HK-2 (cell line): ENCODE data around the gene MRTFB.
"Not testable (repeated sequence)": the region's sequence is repeated elsewhere in the genome, so short reads cannot be mapped to it uniquely, and the experiment has no call there.

ENCODE experiments used
- DNase-seq: peaks from one replicate; pipeline ENCODE4 v3.0.0-alpha.2; 2018; ENCODE audit not compliant: unreplicated experiment

The MRTFB gene

GRCh38 chr16:14183962-14184361 lies 112.8 kb downstream of the MRTFB start:
- DNase-seq: not testable (repeated sequence)

- peak; percentile 32 for DNase-seq
These were observed 115.1 kb downstream of the MRTFB start for GRCh38 chr16:14186007-14186794.

GRCh38 chr16:14186795-14187221 lies 115.7 kb downstream of the MRTFB start:
- no peak for DNase-seq

DNA sequence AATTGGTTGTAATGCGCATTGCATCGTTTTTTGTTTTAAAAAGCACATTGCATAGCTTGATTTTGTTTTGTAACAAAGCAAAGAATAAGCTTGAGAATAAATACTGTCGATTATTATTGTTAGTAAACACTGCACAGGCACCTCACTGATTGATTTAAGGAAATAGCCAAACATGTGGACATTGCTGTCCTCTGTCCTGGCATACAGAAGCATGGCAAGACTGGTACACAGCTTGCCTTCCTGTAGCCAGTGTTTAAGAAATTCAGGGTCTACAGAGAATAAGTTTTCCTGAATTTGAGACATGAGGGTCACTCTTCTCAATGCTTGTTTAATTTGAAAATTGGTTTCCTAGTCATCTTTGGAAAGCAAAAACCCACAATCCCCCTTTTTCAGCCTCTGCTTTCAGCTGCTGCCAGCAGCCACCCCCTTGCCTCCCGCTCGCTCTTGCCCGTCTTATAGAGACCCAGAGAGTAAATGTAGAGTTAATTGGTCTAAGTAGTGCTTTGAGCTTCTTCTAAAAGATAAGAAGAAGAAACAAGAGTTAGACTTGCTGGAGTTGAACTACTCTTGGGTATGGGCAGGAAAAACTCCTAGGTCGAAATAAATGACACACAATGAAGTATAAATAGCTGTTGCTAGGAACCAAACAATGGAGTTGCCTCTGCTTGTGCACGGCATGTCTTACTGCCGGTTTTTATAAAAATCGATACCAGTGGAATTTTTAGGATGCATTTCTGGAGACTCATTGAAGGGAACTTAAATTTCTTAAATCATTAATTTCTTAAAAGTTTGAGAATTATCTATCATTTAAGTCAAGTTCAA lies 116.6 kb downstream of the MRTFB start:
- DNase-seq: no peak

GRCh38 chr16:14193316-14193871 lies 122.3 kb downstream of the MRTFB start:
- DNase-seq: no peak

- DNase-seq: no peak
These were observed 123.6 kb downstream of the MRTFB start for GRCh38 chr16:14194721-14195120.

DNA sequence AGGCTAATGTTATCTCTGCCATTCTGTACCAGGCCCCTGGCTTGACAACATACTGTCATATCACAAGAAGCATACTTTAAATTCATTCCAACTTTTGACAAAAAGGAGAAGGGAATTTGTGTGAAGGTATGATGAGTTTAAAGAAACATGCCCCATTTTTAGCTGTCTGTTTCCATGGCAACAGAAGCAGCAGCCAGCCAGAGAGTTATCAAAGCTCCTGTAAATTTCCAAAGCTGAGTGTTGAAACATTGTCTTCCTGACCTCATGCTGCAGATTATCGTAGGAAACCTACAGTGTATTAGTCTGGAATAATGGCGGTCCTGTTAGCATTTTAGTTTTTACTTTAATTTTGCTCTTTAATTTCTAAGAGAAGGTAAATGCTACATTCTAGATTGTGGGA lies 124.9 kb downstream of the MRTFB start:
- no peak for DNase-seq

DNA sequence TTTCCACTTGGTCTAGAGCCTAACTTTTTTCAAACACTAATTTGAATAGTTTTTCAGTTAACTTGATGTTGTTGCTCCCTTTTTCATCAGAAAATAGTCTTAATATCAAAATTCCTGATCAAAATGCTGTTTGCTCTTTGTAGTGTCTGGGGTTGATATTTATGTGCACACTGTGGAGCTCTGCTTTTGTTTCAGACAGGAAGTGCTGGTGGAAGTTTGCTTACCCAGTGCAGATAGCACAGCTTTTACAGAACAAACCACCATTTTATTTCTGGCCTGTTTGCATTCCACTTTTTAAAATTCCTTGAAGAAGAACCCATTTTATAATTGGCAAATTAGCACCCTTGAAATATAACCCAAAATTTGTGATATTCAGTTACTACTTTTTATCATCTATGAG lies 125.4 kb downstream of the MRTFB start:
- no peak for DNase-seq

- no peak for DNase-seq
These were observed 126.9 kb downstream of the MRTFB start for GRCh38 chr16:14198012-14198411.

DNA sequence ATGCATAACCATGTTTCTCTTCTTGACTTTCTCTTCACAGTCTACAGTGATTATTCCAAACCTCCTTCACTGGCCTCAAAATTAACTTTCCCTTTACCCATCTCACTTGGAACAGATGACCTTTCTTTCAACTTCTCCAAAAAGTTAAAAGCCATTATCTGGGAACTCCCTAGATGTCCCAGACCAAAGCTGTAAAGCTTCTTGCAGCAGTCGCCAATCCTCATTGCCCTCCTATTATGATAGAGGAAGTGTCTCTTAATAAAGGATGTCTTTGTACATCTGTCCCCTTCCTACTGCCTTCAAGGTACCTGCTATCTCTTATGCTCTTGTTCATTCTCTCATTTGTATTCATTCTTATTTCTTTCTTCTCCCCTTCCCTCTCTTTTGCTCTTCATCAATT lies 127.5 kb downstream of the MRTFB start:
- DNase-seq: no peak

GRCh38 chr16:14199199-14199598 lies 128.1 kb downstream of the MRTFB start:
- DNase-seq: no peak

- no peak for DNase-seq
These were observed 128.5 kb downstream of the MRTFB start for GRCh38 chr16:14199624-14200023.

DNA sequence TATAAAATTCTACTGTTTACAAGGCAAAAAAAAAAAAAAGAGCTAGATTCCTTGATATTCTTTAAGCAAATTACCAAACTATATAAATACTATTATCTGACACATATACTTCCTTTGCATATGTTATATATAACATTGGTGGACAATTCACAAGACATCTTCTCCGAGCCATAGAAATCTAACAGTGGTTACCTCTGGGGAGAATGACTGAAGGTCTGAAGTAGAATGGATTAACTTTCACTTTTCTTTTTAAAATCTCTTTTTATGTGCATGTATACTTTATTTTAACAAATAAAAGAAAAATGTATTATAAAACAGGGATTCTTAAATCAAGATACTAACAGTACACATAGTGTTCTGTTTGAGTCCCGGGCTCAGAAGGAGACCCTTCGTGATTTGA lies 131.0 kb downstream of the MRTFB start:
- no peak for DNase-seq

DNA sequence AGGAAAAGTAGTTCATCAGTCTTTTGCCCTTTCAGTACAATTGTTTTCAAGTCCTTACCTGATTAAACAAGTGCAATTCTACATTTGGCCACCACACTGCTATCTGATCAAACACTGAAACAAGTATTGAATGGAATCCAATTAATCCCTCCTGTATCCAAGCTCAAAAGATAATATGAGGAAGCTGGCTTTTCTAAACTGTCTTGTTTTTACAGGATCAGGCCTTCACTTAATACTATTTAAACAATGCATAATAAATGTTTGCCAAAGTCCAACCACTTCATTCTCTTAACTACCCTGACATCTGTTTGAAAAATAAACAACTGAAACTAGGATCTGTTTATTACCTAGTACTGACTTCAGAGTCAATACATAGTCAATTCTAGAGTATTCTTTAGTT lies 131.6 kb downstream of the MRTFB start:
- DNase-seq: no peak

- DNase-seq: no peak
These were observed 132.0 kb downstream of the MRTFB start for GRCh38 chr16:14203166-14203565.

DNA sequence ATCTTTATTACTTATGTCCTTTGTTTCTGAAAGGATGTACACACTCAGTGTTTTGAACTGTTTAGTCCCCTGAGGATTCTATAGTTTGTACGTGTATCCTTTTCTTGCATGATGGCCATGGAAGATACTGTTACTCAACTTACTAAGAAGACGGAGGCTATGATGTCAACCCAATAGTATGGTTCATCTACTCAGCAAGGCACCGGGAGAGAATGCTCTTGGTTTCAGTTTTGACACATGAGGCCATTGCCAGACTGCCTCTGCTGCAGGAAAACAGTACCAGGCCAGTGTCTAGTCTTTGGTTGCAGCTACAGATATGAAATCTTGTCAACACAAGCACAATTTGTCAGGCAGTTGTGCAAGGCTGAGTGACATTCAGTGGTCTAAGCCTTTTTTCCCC lies 134.5 kb downstream of the MRTFB start:
- no peak for DNase-seq

- no peak for DNase-seq
These were observed 140.9 kb downstream of the MRTFB start for GRCh38 chr16:14211856-14212543.

GRCh38 chr16:14215941-14216340 lies 144.8 kb downstream of the MRTFB start:
- DNase-seq: no peak

DNA sequence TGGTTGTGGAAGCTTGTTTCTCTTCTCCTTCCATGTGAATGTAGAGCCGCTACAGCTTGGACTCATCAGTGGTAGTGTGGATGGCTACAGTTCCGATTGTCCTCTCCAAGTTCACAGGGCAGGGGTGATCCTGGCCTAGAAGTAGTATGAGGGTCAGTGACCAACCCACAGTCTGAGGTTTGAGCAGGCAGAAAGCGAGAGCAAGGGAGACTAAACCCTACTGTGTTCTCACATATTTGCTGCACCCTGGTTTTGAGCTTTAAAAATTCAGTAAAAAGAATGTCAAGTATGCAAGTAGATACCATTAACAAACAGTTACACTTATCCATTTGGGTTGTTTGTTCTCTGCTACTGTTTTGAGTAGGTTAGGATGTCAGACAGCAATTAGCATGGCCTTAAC lies 148.9 kb downstream of the MRTFB start:
- DNase-seq: no peak

DNA sequence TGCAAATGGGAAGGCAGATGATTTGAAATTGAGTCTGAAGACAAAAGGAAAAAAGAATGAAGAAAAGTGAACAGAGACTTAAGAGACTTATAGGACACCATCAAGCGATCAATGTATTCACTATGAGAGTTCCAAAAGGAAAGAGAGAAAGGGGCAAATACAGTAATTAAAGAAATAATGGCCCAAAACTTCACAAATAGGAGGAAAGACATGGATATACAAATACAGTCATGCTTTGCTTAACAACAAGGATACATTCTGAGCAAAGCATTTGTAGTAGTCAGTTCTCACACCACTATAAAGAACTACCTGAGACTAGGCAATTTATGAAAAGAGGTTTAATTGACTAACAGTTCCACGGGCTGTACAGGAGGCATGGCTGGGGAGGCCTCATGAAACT lies 152.5 kb downstream of the MRTFB start:
- DNase-seq: no peak

- no peak for DNase-seq
These were observed 154.3 kb downstream of the MRTFB start for GRCh38 chr16:14225457-14225856.
